Lower lobe of right lung (tissue), 2 donors: ENCODE measurements around the gene RNF19B. TPM values are rescaled to one million over a fixed set of nuclear protein-coding genes. Genes with fewer than 3 reads are reported as not detected.

ENCODE experiments used
- ATAC-seq, 2 donors: fragments of 200-7000 bp; cut with Tn5 transposase; one replicate each; pipeline ENCODE4 v1.9.1; 2020 to 2022; ENCODE audit warnings: mild to moderate bottlenecking in 2 of 2, moderate library complexity in 2 of 2
- DNase-seq: peaks from one replicate; pipeline ENCODE4 v3.0.0-alpha.2; 2020
- H3K27ac ChIP-seq: fragments of 200-600 bp; one replicate; pipeline ENCODE4 v1.8.0; 2022
- H3K27me3 ChIP-seq: fragments of 200-600 bp; one replicate; pipeline ENCODE4 v1.8.0; 2022; ENCODE audit warnings: low read depth
- H3K36me3 ChIP-seq: fragments of 200-600 bp; one replicate; pipeline ENCODE4 v1.8.0; 2022; ENCODE audit warnings: mild to moderate bottlenecking
- H3K4me1 ChIP-seq: fragments of 200-600 bp; one replicate; pipeline ENCODE4 v1.8.0; 2022
- H3K4me3 ChIP-seq: fragments of 200-600 bp; one replicate; pipeline ENCODE4 v1.8.0; 2022; ENCODE audit warnings: mild to moderate bottlenecking
- H3K9me3 ChIP-seq: fragments of 200-600 bp; one replicate; pipeline ENCODE4 v1.8.0; 2022
- intact Hi-C: fragments of 100-400 bp; cut with DNase I; formaldehyde crosslinking; loops from one replicate; pipeline ENCODE4 v1.11.0; 2022
- total RNA-seq: library from RNA; stranded (reverse); fragmentation: NEBNext Ultra II Directional; extraction: Animal tissue kit (Norgen Biotek cat#: 25700); gene quantifications from one replicate; pipeline ENCODE4 v1.2.1, GENCODE V29; 2021
- TF ChIP-seq, protein P1 (sequence below): fragments of 200-600 bp; IDR thresholded peaks from one replicate; pipeline ENCODE4 v1.8.0; 2022; ENCODE audit warnings: antibody characterized with exemption, mild to moderate bottlenecking
- donor health status: DM: no; HTN: yes; CAD: no; lungs with severe emphysema.

Gene RNF19B
- total RNA-seq, 1 donor from 2014 or later, result 27.9 TPM

DNA sequence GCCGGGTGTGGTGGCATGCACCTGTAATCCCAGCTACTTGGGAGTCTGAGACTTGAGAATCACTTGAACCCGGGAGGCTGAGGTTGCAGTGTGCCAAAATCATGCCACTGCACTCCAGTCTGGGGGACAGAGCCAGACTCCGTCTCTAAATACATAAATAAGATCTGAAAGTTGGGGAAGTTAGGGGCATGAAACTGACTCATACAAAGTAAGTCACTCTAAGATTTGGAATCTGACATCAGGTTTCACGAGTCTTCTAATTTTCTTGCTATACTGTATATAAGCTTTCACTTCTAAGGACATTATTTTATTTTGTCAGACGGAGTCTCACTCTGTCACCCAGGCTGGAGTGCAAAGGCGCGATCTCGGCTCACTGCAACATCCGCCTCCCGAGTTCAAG lies 30.1 kb downstream of the RNF19B start:
- Histone ChIP-seq H3K4me1 (peaks cover 21% of the 10 kb centered on the region), H3K9me3 (no peaks in the 10 kb centered on the region), H3K27me3 (no peaks in the 10 kb centered on the region), H3K27ac (peak overlapping the region; percentile 1), H3K4me3 (no peak overlapping the region), H3K36me3 (peaks cover 42% of the 10 kb centered on the region)
- intact Hi-C loops, result no loop called here
- TF ChIP-seq, protein P1, sequence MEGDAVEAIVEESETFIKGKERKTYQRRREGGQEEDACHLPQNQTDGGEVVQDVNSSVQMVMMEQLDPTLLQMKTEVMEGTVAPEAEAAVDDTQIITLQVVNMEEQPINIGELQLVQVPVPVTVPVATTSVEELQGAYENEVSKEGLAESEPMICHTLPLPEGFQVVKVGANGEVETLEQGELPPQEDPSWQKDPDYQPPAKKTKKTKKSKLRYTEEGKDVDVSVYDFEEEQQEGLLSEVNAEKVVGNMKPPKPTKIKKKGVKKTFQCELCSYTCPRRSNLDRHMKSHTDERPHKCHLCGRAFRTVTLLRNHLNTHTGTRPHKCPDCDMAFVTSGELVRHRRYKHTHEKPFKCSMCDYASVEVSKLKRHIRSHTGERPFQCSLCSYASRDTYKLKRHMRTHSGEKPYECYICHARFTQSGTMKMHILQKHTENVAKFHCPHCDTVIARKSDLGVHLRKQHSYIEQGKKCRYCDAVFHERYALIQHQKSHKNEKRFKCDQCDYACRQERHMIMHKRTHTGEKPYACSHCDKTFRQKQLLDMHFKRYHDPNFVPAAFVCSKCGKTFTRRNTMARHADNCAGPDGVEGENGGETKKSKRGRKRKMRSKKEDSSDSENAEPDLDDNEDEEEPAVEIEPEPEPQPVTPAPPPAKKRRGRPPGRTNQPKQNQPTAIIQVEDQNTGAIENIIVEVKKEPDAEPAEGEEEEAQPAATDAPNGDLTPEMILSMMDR, result no peak
- ATAC-seq (no peak), DNase-seq (no peak)

DNA sequence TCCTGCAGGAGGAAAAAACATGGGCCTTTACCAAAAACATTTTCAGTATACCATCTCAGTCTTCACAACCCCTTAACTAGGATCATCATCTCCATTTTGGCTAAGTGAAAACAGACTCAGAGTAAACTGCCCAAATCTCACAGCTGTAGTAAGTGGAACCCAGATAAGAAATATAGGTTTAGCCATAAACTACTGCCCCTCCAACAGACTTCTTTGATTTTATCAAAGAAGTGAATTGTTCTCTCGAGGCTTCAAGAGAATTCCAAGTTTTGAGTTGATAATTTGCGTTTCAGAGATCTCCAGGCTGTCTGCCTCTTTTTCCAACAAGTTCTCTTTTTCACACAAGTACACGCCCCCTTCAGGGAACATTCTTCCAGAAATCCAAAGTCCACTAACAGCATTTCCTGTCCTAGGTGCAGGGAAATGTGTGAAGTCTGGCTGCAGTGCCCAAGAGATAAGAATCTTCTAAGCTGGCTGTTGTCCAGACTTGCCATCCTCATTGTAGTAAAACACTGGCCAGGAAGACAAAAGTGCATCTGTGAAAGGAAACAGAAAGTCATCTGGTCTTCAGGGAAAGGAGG lies 30.8 kb downstream of the RNF19B start:
- Histone ChIP-seq H3K27ac (peak overlapping the region; percentile 1), H3K27me3 (no peaks in the 10 kb centered on the region), H3K4me1 (peaks cover 15% of the 10 kb centered on the region), H3K4me3 (no peak overlapping the region), H3K36me3 (peaks cover 39% of the 10 kb centered on the region), H3K9me3 (no peaks in the 10 kb centered on the region)
- ATAC-seq, result peak in 1 of 2 donors; percentile 18
- TF ChIP-seq, protein P1, result no peak
- intact Hi-C loops, result no loop called here
- no peak for DNase-seq

DNA sequence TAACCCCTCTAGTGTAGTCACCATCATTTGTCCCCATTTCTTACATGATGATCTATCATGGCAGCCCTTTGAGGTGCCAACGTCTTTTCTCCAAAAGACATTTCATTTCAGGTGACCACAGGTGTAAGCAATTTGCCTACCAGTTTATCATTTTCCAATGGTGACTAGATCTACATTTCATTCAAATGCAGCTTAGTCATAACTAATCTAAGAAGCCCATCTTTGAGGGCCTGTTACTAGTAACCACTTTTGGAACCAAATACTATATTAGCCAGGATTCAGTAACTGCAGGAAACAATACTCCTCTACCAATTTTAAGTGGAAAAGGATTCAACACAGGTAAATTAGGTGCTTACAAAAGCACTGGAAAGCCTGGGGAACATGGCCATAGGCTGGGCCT lies 32.8 kb downstream of the RNF19B start:
- TF ChIP-seq, protein P1, result no peak
- peaks cover 18% of the 10 kb centered on the region for H3K36me3 ChIP-seq
- H3K27me3 ChIP-seq, result no peaks in the 10 kb centered on the region
- no peak overlapping the region for H3K4me3 ChIP-seq
- no peak overlapping the region for H3K27ac ChIP-seq
- DNase-seq, result no peak
- H3K4me1 ChIP-seq, result peaks cover 15% of the 10 kb centered on the region
- no peaks in the 10 kb centered on the region for H3K9me3 ChIP-seq
- ATAC-seq, result no peak
- intact Hi-C loops, result no loop called here

DNA sequence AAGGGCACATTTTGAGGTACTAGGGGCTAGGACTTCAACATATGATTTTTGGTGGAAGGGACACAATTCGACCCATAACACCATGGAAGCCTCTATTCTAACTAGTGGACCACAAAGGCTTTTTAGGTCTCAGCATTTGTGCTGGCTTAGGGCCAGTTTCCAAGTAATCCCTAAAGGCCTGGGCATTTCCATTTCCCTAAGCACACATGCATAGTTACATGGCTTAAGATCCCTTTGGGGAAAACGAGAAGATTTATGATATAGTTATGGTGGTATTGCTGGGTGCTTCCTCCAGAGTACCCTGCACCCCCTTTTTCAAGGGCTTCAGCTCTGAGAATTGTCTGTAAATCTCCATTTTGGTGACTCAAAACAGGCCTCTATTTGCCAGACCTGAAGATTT lies 35.2 kb downstream of the RNF19B start:
- peaks cover 32% of the 10 kb centered on the region for H3K4me1 ChIP-seq
- ATAC-seq, result no peak

DNA sequence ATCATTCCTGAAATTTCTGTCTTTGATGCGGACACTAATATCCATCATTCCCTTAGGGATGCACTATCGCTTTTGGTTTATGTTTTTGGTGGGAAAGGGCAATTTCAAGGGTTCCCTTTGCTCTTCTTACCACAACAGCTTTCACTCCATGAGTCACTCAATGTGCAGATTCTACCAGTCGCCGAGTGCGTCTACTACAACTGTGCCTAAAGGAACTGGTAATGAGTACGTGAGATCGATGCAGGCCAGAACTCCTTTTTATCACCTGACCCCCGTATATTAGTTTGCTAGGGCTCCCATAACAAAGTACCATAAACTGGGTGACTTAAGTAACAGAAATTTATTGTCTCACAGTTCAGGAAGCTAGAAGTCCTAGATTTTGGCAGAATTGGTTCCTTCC lies 35.9 kb downstream of the RNF19B start:
- intact Hi-C loops, result no loop called here
- Histone ChIP-seq H3K9me3 (no peaks in the 10 kb centered on the region), H3K36me3 (no peaks in the 10 kb centered on the region), H3K4me1 (peaks cover 26% of the 10 kb centered on the region), H3K27me3 (peaks cover 9% of the 10 kb centered on the region), H3K27ac (no peak overlapping the region), H3K4me3 (no peak overlapping the region)
- TF ChIP-seq, protein P1, result no peak
- DNase-seq, result no peak
- ATAC-seq, result no peak

More for the DNA sequence above, 35.2 kb downstream of the RNF19B start:
- H3K9me3 ChIP-seq, result no peaks in the 10 kb centered on the region
- H3K36me3 ChIP-seq, result no peaks in the 10 kb centered on the region
- TF ChIP-seq, protein P1, result no peak
- intact Hi-C loops, result no loop called here
- no peak overlapping the region for H3K4me3 ChIP-seq
- DNase-seq, result no peak
- H3K27ac ChIP-seq, result no peak overlapping the region
- H3K27me3 ChIP-seq, result peaks cover 5% of the 10 kb centered on the region

DNA sequence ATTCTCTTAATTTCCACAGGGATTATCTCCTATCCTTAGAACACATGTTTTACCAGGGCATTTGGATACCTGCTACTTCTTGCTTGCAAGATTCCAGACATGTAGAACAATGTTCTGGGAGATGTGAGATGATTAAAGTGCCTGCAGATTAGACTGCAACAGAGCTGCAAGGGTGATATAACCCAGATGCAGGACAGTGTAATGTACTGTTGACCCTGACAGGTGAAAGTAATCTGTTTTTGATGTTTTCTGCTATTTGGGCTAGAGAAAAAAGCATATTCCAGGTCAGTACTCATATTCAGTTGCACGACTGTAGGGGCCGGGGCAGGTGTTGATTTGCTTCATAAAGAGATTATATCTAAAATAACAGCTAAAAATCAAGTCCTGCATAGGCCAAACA lies 36.3 kb downstream of the RNF19B start:
- ATAC-seq (no peak), DNase-seq (no peak)
- TF ChIP-seq, protein P1, result no peak
- H3K4me3 ChIP-seq, result no peak overlapping the region
- no peaks in the 10 kb centered on the region for H3K36me3 ChIP-seq
- no peaks in the 10 kb centered on the region for H3K9me3 ChIP-seq
- intact Hi-C loops, result no loop called here
- peaks cover 13% of the 10 kb centered on the region for H3K27me3 ChIP-seq
- H3K4me1 ChIP-seq, result peaks cover 21% of the 10 kb centered on the region
- no peak overlapping the region for H3K27ac ChIP-seq
